SH-SY5Y (cell line): Measurements from ENCODE around the gene SVOP.

Experiments
- GATA2 ChIP-seq: IDR thresholded peaks from 2 replicates; pipeline ENCODE4 v1.6.1; 2011; ENCODE audit warnings: mild to moderate bottlenecking, low read depth, low read length
- GATA3 ChIP-seq: IDR thresholded peaks from 2 replicates; pipeline ENCODE4 v1.6.1; 2011; ENCODE audit warnings: low read depth, mild to moderate bottlenecking, low read length, moderate library complexity

- TF ChIP-seq GATA2, result no peak
- TF ChIP-seq GATA3, result no peak
These were observed 3.9 kb downstream of the SVOP start for GRCh38 chr12:109016978-109017377.
